HG02763 (cell line): ENCODE measurements around the gene ARHGAP33.

Experiments used
- ATAC-seq: cut with Tn5 transposase; IDR thresholded peaks from one replicate; pipeline ENCODE4 v1.9.1; 2021; ENCODE audit warnings: mild to moderate bottlenecking, moderate library complexity; ENCODE audit not compliant: unreplicated experiment

The ARHGAP33 gene

DNA sequence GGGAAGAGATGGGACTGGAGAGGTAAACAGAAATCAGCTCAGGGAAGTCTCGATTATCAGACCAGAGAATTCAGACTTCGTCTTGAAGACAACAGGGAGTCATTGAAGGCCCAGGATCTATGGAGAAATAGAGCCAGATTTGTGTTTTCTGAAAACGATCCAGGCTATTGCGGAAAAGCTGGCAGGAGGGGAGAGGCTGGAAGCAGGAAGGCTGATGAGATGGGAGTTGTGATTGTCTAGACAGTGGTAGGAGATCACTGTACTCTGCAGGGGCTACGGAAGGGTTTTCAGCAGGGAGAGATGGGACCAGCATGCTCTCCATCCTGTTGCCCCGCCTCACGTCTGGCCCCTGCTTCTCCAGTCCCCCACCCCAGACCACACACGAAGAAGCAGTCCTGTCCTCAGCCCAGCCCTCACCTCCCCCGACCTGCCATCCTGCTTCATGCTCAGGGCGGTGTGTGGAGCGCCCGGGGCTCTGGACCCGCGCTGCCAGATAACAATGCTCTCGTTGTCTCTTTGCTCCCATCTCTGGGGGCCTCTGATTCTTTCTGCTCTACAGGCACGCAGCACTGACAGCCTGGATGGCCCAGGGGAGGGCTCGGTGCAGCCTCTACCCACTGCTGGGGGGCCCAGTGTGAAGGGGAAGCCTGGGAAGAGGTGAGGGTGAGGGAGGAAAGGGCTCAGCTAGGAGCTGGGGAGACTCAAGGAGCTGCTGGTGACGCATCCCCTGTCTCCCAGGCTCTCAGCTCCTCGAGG lies 1.9 kb downstream of the ARHGAP33 start:
- no peak for ATAC-seq

DNA sequence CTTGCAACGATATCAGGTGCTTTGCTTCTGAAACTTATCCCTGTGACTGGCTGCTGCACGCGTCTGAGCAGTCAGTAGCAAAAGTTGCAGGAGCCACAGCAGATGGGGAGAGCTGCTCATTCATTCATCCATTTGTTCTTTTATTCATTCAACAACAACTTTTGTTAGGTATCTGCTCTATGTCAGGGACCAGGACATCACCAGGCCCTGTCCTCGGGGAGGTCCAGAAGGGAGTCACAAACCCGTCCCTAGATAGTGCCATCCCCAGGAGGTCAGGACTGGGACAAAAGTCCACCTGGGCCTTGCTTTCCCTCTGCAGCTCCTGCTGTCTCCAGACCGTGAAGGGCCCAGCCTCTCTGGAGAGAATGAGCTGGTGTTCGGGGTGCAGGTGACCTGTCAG lies 2.6 kb downstream of the ARHGAP33 start:
- no peak for ATAC-seq

DNA sequence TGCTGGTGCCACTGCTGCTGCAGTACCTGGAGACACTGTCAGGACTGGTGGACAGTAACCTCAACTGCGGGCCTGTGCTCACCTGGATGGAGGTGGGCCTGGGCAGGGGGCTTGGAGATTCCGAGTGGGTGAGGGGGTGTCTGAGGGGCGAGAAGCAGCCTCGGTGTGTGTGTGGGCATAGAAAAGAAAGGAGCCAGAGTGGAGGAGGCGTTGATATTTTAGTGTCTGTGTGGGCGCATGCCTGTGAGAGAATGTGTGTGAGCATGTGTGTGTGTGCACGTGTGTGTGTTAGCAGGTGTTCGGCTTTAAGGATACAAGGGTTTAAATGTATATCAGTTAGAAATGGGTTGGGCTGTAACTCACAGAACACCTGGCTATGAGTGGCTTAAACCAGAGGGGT lies 3.7 kb downstream of the ARHGAP33 start:
- ATAC-seq = no peak

DNA sequence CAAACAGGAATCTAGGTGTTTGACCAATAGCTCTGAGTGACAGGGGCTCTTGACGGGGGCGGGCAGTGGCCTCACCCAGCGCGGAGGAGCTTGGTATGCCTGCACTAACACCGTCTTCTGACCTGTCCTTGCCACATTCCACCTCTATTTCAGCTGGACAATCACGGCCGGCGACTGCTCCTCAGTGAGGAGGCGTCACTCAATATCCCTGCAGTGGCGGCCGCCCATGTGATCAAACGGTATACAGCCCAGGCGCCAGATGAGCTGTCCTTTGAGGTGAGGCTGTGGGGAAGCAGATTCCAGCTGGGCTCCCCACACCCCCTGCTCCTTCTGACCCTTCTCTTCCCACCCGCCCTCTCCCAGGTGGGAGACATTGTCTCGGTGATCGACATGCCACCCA lies 4.7 kb downstream of the ARHGAP33 start:
- no peak for ATAC-seq

DNA sequence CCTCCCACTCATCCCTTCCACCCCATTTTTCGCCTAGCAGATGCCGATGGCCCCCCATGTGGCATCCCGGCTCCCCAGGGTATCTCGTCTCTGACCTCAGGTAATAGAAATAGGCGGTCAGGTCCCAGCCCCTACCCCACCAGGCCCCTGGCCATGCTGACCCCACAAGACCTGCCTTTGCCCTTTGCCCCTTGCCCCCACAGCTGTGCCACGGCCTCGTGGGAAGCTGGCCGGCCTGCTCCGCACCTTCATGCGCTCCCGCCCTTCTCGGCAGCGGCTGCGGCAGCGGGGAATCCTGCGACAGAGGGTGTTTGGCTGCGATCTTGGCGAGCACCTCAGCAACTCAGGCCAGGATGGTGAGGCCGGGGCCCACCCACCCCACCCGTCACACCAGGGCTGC lies 5.4 kb downstream of the ARHGAP33 start:
- ATAC-seq = no peak

DNA sequence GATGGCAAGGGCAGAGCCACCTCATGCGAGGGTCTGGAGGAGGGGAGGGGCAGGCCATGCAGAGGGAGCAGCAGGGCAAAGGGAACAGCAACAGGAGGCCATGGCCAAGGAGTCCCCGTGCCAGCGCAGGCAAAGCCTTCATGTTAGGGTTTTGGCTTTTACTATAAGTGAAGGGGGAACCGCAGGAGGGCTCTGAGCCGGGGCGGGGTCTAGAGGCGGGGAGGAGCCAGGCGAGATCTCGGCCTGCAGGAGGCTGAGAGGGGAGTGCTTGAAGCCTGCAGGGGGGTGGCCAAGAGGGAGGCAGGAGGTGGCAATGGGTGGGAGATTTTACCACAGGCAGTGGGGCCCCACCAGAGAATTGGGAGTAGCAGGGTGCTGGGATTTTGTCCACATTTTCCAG lies 6.3 kb downstream of the ARHGAP33 start:
- no peak for ATAC-seq

DNA sequence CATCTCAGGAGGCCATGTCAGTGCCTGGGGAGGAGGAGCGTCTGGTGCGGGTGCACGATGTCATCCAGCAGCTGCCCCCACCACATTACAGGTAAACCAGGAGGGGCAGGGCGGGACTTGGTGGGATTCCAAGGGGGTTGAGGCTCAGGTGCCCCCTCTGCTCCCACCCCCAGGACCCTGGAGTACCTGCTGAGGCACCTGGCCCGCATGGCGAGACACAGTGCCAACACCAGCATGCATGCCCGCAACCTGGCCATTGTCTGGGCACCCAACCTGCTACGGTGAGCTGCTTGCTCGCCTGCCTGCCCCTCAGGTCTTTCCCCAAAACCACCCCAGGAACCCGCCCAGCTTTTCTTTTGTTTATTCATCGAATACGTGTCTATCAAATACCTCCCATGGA lies 7.2 kb downstream of the ARHGAP33 start:
- ATAC-seq = no peak

DNA sequence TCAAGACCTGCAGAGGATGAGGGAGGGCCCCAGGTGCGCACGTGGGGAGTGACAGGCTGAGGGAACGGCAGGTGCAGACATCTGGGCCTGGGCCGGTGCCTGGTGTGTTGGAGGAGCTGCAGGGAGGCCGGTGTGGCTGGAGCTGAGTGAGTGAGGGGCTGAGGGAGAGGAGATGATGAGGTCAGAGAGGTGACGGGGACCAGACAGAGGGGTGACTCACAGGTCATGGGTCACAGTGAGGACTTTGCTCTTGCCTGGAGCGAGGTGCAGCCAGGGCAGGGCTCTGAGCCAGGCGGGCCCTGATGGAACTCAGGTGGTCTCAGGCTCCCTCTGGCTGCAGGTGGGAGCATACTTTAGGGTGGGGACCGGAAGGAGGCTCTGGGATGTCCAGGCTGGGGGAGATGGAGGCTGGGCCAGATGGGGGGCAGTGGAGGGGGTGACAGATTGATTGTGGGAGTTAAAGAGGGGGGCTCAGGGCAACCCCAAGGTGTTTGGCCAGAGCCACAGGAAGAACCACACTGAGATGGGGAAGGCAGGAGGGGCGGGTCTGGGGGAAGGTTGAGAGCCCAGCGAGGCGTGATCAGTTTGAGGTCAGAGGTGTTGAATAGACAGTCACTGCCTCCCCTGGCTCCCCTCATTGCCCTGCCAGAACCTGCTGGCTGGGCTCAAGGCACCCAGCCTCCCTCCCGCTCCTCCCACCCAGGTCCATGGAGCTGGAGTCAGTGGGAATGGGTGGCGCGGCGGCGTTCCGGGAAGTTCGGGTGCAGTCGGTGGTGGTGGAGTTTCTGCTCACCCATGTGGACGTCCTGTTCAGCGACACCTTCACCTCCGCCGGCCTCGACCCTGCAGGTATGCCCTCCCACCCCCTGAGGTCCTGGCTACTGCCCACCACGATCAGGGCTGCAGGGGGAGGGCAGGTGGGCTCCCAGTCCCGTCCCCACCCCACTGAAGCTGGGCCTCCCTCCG lies 8.4 kb downstream of the ARHGAP33 start:
- ATAC-seq = no peak

DNA sequence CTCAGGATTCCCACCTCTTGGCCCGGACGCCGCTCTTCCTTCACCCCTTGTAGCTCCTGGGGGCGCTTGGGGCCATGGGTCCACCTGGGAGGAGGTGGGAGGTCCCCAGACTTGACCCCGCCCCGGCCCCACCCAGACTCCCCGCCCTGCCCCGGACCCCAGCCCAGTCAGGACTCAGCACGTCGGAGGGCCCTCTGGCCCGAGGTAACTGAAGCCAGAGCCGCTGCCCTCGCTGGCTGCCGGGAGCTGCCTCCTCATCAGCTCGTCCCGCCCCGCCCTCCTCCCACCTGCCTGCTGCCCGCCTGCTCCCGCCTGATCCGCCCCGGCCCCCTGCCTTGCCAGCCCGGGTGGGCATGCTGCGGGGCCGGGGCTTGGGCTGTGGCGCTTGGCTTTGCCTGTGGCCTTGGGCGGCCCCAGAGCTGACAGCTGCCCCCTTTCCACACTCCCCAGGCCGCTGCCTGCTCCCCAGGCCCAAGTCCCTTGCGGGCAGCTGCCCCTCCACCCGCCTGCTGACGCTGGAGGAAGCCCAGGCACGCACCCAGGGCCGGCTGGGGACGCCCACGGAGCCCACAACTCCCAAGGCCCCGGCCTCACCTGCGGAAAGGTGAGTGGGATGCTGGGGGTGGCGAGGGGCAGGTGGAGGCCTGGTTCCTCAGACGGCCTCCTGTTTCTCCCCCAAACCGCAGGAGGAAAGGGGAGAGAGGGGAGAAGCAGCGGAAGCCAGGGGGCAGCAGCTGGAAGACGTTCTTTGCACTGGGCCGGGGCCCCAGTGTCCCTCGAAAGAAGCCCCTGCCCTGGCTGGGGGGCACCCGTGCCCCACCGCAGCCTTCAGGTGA lies 9.4 kb downstream of the ARHGAP33 start:
- no peak for ATAC-seq

DNA sequence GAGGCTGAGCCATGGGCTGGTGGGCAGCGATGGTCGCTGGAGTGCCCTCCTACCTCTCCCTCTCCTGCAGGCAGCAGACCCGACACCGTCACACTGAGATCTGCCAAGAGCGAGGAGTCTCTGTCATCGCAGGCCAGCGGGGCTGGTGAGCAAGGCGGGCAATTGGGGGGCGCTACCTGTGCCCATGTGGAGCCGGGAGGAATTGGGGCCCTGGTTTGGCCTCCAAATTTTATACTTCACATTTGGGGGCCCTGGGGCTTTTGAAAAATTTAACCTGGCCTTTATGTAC lies 9.9 kb downstream of the ARHGAP33 start:
- ATAC-seq = no peak

DNA sequence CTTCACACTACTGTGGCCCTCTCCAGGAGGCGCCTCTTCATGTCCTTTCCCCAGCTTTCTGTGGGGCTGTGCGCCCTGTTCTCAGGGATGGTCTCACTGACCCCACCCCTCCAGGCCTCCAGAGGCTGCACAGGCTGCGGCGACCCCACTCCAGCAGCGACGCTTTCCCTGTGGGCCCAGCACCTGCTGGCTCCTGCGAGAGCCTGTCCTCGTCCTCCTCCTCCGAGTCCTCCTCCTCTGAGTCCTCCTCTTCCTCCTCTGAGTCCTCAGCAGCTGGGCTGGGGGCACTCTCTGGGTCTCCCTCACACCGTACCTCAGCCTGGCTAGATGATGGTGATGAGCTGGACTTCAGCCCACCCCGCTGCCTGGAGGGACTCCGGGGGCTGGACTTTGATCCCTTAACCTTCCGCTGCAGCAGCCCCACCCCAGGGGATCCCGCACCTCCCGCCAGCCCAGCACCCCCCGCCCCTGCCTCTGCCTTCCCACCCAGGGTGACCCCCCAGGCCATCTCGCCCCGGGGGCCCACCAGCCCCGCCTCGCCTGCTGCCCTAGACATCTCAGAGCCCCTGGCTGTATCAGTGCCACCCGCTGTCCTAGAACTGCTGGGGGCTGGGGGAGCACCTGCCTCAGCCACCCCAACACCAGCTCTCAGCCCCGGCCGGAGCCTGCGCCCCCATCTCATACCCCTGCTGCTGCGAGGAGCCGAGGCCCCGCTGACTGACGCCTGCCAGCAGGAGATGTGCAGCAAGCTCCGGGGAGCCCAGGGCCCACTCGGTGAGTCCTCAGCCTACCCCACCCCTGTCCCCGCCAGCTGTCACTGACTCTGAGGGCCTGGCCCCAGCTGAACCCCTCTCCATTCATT lies 11.2 kb downstream of the ARHGAP33 start:
- ATAC-seq = no peak

DNA sequence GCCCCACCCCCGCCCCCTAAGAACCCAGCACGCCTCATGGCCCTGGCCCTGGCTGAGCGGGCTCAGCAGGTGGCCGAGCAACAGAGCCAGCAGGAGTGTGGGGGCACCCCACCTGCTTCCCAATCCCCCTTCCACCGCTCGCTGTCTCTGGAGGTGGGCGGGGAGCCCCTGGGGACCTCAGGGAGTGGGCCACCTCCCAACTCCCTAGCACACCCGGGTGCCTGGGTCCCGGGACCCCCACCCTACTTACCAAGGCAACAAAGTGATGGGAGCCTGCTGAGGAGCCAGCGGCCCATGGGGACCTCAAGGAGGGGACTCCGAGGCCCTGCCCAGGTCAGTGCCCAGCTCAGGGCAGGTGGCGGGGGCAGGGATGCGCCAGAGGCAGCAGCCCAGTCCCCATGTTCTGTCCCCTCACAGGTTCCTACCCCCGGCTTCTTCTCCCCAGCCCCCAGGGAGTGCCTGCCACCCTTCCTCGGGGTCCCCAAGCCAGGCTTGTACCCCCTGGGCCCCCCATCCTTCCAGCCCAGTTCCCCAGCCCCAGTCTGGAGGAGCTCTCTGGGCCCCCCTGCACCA lies 11.9 kb downstream of the ARHGAP33 start:
- ATAC-seq = no peak

DNA sequence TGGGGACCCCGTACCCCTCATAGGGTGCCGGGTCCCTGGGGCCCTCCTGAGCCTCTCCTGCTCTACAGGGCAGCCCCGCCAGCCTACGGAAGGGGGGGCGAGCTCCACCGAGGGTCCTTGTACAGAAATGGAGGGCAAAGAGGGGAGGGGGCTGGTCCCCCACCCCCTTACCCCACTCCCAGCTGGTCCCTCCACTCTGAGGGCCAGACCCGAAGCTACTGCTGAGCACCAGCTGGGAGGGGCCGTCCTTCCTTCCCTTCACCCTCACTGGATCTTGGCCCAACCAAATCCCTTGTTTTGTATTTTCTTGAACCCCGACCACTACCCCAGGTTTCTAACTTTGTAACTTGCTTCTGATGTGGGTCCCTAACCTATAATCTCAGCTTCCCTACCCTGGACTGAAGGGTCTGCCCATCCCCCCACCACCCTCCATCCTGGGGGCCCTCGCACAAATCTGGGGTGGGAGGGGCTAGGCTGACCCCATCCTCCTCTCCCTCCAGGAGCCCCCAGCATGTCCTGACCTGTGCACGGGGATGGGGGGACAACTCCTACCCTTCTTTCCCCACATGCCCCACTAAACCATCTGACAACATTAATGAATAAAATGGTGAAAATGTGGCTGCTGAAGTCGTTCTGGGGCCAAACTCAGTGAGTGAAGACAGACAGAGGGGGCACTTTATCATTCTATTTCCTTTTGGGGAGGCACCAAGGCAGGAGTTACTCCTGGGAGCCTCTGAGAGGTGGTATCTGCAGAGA lies 13.0 kb downstream of the ARHGAP33 start:
- no peak for ATAC-seq

DNA sequence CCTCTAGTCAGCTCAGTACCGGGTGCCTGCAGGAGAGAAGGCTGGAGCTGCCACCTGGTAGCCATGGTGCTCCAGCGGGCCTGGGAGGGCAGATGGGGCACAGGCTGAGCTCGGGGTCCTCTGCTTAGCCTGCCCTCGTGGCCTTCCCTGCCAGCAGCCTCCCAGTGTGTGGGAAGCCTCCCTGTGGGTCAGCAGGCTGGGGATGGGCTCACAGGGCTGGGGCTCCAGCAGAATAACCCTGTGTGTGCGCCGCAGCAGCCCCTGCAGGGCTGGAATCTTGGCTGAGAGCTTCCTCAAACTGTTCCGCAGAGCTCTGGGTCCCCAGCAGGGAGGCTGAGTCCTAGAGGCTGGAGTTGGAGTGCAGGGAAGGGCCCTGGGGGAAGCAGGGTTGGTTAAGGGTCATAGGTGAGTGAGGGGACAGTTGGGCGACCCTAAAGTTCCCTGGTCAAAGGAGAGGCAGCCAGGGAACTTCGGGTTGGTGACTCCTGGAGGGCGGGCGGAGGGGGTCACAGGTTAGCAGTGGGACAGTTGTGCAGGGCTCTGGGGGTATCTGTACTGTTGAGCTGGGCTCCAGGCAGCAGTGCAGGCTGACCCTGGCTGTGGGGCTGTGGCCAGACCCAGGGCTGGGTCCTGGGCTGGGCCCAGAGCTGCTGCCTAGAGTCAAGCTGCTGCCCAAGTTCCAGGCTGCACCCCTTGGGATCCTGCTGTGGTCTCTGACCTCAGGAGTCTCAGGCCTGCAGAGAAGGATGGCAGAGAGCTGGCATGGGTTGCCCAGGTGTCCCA lies 14.0 kb downstream of the ARHGAP33 start:
- ATAC-seq = no peak

DNA sequence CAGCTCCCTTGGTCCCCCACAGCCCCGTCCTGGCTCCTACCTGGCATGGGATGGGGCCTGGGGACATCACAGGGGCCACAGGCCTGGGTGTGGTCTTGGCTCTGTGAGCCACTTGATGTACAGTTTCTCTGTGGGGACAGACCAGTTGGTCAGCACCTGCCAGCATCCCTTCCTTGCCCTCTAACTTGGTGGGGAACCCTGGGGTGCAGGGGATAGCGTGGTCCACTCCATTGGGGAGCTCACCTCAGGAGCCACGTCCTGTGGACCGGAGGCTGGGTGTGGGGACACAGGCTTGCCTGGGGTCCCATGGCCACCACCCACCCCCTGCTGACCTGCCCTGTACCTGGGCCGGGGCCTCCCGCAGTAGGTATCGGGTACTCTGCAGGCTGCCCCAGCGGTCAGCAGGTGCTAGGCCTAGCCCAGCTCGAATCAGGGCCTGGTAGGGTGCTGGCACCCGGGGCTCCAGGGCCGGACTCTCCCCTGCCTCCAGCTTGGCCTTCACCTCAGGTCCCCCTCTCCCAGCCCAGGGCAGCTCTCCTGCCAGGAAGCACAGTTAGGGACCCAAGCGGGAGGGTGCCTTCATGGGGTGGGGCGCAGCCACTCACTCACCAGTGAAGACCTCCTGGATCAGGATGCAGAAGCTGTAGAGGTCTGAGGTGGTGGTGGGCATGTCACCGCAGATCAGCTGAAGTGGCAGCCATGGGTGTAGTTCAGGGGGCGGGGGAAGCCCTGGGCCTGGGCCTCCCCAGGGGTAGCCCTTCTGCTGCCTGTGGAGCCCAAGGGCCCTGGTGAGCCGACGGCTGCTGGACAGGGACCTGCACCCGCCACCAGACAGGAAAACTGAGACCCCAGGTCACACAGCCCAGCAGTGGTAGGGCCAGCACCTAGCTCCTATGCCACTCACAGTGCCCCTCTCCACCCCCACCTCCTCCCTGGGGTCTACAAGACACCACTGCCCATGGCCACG lies 14.9 kb downstream of the ARHGAP33 start:
- ATAC-seq = no peak

DNA sequence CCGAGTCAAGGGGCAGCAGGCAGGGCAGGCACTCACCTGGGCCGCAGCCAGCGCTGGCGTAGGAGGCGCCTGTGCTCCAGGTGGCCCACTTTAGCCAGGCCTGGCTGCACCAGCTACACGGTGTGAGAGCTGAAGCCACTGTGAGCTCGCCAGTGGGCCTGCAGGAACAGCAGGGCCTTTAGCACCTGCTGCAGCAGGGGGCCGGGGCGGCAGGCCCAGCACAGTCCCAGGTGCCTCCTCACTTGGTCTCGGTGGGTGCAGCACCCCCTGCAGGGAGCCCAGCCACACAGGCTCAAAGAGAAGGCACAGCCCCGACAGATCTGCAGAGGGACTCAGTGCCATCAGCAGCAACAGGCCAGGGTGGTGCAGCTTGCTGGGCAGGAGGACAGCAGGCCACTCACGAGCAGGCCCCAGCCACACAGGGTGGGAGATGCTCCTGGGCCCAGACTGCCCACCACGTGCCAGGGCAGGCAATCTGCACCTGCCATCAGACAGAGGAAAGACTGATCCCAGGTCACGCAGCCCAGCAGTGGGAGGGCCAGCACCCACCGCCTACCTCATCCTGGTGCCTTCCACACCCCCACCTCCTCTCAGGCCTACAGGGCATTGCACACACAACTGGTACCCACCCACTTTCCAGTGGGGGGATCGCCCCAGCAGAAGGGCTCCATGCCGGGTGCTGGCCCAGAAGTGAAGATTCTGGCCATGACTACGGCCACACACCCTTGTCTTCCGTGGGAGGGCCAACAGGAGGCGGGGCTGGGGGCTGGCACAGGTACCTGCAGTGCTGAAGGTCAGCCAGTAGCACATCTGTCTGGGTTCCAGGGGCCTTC lies 15.8 kb downstream of the ARHGAP33 start:
- no peak for ATAC-seq
